Measurements from ENCODE around the gene GGT5.
"Not testable (repeated sequence)": the region's sequence is repeated elsewhere in the genome, so short reads cannot be mapped to it uniquely, and the experiment has no call there.

GGT5 gene

GRCh38 chr22:24262185-24262749 is 17.4 kb upstream of the GGT5 start:
- DNase-seq = not testable (repeated sequence)

- peak; percentile 67 for DNase-seq
These were observed 14.6 kb upstream of the GGT5 start for GRCh38 chr22:24259459-24259858.

GRCh38 chr22:24256736-24257135 is 11.9 kb upstream of the GGT5 start:
- not testable (repeated sequence) for DNase-seq

DNA sequence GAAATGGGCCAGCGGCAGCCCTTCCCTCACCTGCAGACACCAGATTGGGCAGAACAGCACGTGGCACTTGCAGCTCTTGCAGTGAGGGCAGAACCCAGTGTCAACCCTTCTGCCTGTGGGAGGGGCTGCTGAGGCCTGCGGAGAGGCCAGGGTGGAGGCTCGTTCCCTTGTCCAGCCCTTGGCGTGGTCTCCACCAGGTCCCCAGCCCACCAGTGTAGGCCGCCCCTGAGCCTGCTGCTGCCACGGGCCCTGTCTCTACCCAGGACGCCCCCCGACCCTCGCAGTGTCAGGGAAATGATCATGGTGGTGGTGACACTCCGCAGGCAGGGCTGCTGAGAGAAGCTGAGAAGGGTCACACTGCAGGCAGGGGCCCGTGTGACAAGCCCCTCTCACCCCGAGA is 11.3 kb upstream of the GGT5 start:
- not testable (repeated sequence) for DNase-seq

- DNase-seq = not testable (repeated sequence)
These were observed 8.2 kb upstream of the GGT5 start for GRCh38 chr22:24253126-24253525.

DNA sequence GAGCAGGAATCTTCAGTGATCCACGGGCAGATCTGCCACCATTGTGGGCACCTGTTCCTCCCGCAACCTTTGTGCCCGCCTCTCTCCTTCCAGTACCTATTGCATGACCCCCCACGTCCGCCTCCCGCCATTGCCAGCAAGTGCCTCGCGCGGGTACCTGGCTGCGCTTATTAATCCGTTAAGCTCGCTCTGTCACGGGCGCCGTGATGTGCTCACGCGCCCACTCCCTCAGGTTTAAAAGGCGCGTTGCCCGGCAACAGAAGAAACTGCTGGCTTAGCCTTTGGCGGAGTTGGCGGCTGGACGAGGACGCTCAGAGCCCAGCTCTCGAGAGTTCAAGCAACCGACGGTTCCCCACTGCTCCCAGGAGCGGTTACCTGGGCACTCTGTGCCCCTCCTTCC is 6.4 kb upstream of the GGT5 start:
- not testable (repeated sequence) for DNase-seq

- not testable (repeated sequence) for DNase-seq
These were observed 4.5 kb upstream of the GGT5 start for GRCh38 chr22:24249413-24249812.

GRCh38 chr22:24248611-24249010 is 3.7 kb upstream of the GGT5 start:
- DNase-seq = not testable (repeated sequence)

DNA sequence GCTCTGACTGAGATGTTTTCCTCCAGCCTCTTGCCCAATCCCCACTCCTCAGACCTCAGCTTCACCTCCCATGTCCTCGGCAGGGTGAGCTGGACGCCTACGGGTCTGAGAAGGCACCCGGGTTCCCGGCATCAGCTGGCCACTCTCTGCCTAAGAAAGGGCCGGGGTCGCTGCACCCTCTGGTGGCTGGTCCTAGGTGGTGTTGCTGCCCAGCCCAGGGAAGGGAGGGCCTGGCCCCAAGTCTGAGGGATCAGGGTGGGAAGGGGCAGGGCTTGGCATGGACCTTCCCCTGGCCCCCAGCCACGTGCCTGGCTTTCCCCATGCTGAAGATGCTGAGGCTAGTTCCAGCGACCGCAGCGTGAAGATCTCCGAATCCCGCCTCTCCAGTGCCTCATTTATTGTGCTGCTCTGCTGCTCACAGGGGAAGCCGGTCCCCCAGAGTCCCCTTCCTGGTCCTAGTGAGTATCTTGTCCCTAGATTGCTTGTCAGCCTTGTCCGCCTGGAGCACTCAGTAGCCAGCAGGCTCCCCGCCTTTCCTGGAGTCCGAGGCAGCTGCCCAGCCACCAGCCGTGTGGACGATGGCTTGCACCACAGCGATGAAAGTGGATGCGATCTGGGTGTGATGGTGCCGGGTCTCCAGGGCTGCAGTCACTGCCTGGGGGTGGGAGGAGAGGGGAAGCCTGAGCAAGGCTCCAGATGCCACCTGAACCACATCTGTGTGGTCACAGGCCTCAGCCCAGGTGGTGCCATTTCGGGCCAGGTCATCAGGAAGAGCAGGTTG is 2.9 kb upstream of the GGT5 start:
- DNase-seq = peak; percentile 51

GRCh38 chr22:24247011-24247507 is 2.2 kb upstream of the GGT5 start:
- no peak for DNase-seq

DNA sequence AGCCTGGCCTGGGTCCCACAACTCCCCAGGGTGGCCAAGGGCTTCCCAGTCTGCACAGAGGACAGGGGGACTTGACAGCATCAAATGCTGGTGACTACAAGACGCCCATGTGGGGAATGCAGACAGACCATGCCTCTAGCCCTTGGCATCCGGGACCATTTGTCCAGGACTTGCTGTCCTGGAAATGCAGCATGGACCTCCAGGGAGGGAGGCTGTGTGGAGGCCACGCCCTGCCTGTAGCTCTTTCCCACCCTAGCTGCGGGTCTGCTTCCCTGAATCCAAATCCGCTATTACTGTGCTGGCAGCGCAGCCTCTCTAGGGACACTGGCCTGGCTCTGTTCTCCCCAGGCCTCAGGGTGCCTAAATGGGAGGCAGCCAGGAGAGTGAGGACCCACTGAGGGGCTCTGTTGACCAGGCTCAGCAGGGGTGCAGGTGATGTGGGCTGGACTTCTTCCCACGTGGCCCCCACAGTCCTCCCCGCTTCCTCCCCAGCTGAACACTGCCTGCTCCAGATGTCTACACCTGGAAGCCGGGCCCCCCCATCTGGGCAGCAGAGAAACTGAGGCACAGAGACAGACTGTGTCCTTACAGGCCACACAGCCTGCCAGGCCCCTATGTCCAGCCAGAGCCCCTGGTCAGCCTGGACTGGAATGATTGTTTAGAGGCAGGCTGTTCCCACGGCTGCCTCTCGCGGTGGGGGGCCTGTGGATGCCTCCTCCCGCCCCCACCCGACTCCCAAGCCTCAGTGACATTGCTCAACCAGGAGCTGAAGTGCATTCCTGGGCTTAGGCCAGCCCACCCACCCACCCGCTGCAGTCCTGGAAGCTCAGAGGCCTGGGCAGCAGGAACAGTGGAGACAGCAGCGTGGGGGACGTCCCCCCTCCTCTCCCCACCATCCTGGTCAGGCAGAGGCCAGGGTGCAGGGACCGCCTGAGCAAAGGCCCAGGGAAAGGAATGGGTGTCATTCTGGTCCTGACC is 991 bp upstream of the GGT5 start:
- not testable (repeated sequence) for DNase-seq

- DNase-seq = no peak
These were observed 616 bp downstream of the GGT5 start for GRCh38 chr22:24244144-24244787.

GRCh38 chr22:24243417-24243816 is 1.5 kb downstream of the GGT5 start:
- DNase-seq = not testable (repeated sequence)

- not testable (repeated sequence) for DNase-seq
These were observed 3.7 kb downstream of the GGT5 start for GRCh38 chr22:24240985-24241692.

- no peak for DNase-seq
These were observed 4.5 kb downstream of the GGT5 start for GRCh38 chr22:24240381-24240780.

DNA sequence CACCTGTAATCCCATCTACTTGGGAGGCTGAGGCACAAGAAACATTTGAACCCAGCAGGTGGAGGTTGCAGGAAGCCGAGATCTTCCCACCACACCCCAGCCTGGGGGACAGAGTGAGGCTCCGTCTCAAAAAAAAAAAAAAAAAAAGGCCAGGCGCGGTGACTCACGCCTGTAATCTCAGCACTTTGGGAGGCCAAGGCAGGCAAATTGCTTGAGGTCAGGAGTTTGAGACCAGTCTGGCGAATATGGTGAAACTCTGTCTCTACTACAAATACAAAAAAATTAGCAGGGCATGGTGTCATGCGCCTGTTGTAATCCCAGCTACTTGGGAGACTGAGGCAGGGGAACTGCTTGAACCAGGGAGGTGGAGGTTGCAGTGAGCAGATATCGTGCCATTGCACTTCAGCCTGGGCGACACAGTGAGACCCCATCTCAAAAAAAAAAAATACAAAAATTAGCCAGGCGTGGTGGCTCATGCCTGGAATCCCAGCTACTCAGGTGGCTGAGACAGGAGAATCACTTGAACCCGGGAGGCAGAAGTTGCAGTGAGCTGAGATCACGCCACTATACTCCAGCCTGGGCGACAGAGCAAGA is 6.7 kb downstream of the GGT5 start:
- DNase-seq = not testable (repeated sequence)

GRCh38 chr22:24236656-24237055 is 8.2 kb downstream of the GGT5 start:
- DNase-seq = no peak

- DNase-seq = no peak
These were observed 9.6 kb downstream of the GGT5 start for GRCh38 chr22:24235315-24235714.

DNA sequence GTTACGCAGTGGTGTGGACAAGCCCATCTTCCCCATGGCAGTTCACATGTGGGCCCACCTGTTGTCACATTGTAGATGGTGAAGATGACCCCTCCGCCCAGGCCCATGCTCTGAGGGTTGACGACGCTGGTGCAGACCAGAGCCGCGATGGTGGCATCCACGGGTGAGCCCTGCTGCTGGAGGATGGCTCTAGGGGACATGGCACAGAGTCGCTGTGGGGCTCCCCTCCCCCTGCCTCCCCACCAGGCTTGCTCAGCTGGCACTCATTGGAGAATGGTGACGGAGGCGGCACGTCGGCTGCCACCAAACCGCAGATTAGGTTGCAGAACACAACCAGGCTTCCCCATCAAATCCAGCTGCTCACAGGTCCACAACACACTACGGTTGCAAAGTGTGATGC is 11.1 kb downstream of the GGT5 start:
- no peak for DNase-seq

DNA sequence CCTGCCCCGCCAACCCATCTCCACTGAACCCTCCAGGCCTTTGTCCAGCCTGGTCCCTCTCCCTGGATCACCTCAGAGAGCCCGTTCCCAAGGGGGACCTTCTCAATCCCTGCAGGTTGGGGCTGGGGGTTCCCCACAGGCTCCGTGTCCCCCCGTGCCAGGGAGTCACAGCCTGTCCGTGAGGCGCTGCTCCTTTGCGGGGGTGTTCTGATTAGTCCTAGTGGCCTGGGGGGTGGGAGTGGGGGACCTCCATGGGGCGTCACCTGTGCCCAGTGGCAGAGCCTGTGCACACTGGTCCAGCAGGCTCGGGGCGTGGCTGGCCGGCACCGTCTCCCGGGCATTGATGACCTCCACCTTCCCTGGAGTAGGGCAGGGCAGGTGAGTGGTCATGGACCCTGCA is 11.6 kb downstream of the GGT5 start:
- no peak for DNase-seq

DNA sequence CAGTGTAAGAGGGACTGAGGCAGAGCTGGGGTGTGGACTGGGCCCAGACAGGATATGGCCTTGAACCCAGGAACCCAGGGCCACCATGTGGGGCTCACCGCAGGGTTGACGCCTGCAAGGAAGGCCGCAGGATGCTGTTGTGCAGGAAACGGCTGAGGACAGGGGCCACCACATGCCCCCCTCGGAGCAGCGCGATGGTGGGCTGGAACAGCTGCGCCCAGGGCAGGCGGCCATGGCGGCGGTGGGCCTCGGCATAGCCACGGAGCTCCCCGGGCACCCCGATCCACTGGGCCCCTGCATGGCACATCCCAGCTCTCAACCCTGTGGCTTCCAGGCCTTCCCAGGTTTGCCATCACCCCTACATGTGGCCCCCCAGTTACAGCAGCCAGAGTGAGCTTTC is 12.2 kb downstream of the GGT5 start:
- no peak for DNase-seq

- DNase-seq = no peak
These were observed 12.8 kb downstream of the GGT5 start for GRCh38 chr22:24232124-24232523.
